GM12891 (cell line): ENCODE measurements around the gene EXOC7.

Experiments used
- POLR2A ChIP-seq: IDR thresholded peaks from 2 replicates; pipeline ENCODE4 v1.6.1; 2011; ENCODE audit warnings: low read depth, low read length, control low read depth
- POLR2AphosphoS5 ChIP-seq: IDR thresholded peaks from 2 replicates; pipeline ENCODE4 v1.6.1; 2011; ENCODE audit warnings: low read depth, low read length, control low read depth
- TAF1 ChIP-seq: IDR thresholded peaks from 2 replicates; pipeline ENCODE4 v1.6.1; 2011; ENCODE audit warnings: low read depth, low read length, control low read depth

GRCh38 chr17:76137351-76138233 lies 34.0 kb upstream of the EXOC7 start:
- TF ChIP-seq POLR2A = no peak
- no peak for TF ChIP-seq POLR2AphosphoS5
- no peak for TF ChIP-seq TAF1
